ENCODE data around the gene SULT1C4. TPM values are rescaled to one million over a fixed set of nuclear protein-coding genes. Genes with fewer than 3 reads are reported as not detected.

The SULT1C4 gene
- polyA plus RNA-seq, 3 donors: 0.05 TPM; not detected in 2

DNA sequence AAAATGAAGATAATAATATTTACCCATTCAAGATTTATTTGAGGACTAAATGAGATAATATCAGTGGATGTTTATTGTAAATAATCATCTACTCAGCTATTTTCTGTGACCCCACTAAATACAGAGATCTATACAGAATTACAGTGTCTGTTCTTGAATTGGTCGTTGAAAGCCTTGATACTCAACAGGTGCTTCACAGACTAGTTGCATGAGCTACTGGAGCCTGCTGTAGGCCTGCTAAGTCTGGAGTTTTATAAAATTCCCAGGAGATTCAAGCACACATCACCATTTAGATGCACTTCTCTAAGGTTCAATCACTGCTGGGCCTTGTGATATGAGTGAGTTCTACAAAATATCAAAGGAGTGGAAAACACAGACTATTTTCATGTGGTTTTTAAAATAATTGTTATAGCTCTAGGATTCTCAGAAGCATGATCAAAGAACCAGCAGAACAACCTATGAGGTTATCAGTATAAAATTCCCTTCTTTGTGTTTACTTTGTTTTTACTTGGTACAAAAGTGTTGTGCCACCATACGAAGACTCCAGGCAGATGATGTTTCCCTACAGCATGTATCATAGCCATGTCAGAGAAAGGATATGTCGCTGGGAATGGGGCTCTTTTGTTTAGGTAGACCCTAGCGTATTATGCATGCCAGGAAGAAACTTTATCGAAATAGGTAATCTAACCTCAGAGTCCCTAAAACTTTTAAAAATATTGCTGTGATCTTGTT lies 7.1 kb downstream of the SULT1C4 start:
- WGBS (ENCODE audit: insufficient coverage): 100% methylated on average over 2 of the region's 5 CpGs
- no peak for DNase-seq
- no peaks in the 10 kb centered on the region for H3K36me3 ChIP-seq (replicated peaks in 1 of 2; ENCODE audit: control insufficient read depth in 1 of 2, insufficient read depth in 2 of 2, low read length in 2 of 2)
- no peaks in the 10 kb centered on the region for H3K4me1 ChIP-seq (ENCODE audit: control insufficient read depth in 1 of 2, insufficient read depth in 2 of 2, low read length in 2 of 2)
- H3K4me2 ChIP-seq (replicated peaks; ENCODE audit: extremely low read depth, low read length, poor library complexity, severe bottlenecking): no peak overlapping the region
- no peaks in the 10 kb centered on the region for H3K27me3 ChIP-seq (ENCODE audit: control insufficient read depth in 2 of 2, insufficient read depth in 2 of 2, low read length in 2 of 2)
- H2AFZ ChIP-seq (ENCODE audit: insufficient read depth, low read depth, low read length, poor library complexity, severe bottlenecking): no peak overlapping the region
- no peaks in the 10 kb centered on the region for H3K36me3 Mint-ChIP-seq
- no peak overlapping the region for H3K4me3 Mint-ChIP-seq
- H3K27ac ChIP-seq (ENCODE audit: low read depth in 1 of 2, low read length in 2 of 2): no peak overlapping the region
- TF ChIP-seq, protein P1, sequence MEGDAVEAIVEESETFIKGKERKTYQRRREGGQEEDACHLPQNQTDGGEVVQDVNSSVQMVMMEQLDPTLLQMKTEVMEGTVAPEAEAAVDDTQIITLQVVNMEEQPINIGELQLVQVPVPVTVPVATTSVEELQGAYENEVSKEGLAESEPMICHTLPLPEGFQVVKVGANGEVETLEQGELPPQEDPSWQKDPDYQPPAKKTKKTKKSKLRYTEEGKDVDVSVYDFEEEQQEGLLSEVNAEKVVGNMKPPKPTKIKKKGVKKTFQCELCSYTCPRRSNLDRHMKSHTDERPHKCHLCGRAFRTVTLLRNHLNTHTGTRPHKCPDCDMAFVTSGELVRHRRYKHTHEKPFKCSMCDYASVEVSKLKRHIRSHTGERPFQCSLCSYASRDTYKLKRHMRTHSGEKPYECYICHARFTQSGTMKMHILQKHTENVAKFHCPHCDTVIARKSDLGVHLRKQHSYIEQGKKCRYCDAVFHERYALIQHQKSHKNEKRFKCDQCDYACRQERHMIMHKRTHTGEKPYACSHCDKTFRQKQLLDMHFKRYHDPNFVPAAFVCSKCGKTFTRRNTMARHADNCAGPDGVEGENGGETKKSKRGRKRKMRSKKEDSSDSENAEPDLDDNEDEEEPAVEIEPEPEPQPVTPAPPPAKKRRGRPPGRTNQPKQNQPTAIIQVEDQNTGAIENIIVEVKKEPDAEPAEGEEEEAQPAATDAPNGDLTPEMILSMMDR (IDR thresholded peaks at IDR 0.05): no peak
- no peak overlapping the region for H3K27ac Mint-ChIP-seq
- H3K4me3 ChIP-seq (replicated peaks in 1 of 3; ENCODE audit: low read depth in 2 of 3, low read length in 3 of 3): no peak overlapping the region
- peaks cover 0 to 2% (median 0%) of the 10 kb centered on the region in 3 donors for H3K27me3 Mint-ChIP-seq (ENCODE audit: low read depth in 3 of 3)
- no peaks in the 10 kb centered on the region for H3K4me1 Mint-ChIP-seq
- no peaks in the 10 kb centered on the region for H4K20me1 ChIP-seq (ENCODE audit: insufficient read depth, low read length)
- H3K9ac ChIP-seq (ENCODE audit: insufficient read depth, low read length, poor library complexity, severe bottlenecking): no peak overlapping the region
- no peaks in the 10 kb centered on the region for H3K9me3 ChIP-seq (replicated peaks in 1 of 2; ENCODE audit: control insufficient read depth in 1 of 2, insufficient read depth in 1 of 2, low read length in 2 of 2)
- peaks cover 0 to 3% (median 0%) of the 10 kb centered on the region in 7 donors for H3K9me3 Mint-ChIP-seq
- intact Hi-C loops (cut with micrococcal nuclease): no loop called here
- no peaks in the 10 kb centered on the region for H3K79me2 ChIP-seq (ENCODE audit: insufficient read depth, low read length)

DNA sequence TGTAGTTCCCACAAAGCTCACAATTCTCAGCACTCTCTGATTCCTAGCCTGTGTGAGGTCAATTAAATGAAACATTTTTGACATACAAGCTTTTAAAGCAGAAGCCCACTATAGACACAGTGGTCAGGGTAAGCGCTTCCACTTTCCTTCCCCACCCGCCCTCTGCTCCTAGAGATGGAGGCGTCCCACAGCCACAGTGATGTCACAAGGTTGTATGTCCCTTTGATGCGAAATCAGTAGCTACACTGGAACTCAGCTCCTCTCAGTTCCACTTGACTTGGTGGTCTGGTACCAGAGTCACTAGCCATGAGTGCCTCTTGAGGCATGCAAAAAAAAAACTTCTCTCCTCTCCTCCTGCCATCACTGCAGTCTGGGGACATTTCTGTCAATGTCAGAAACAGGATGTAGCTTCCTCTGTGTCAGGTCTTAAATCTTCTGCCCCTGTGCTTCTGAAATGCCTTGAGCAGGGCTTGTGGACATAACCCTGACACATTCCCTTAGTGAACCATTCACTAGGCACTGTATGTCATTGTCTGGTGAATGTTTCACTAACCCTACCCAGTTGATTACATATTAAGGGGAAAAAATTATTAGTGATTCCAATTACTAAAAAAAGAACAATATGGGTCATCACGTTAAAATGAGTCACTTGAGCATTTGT lies 7.8 kb downstream of the SULT1C4 start:
- H3K36me3 ChIP-seq (replicated peaks in 1 of 2; ENCODE audit: control insufficient read depth in 1 of 2, insufficient read depth in 2 of 2, low read length in 2 of 2): no peaks in the 10 kb centered on the region
- DNase-seq: no peak
- no peaks in the 10 kb centered on the region for H3K4me1 ChIP-seq (ENCODE audit: control insufficient read depth in 1 of 2, insufficient read depth in 2 of 2, low read length in 2 of 2)
- H3K9ac ChIP-seq (ENCODE audit: insufficient read depth, low read length, poor library complexity, severe bottlenecking): no peak overlapping the region
- H3K4me2 ChIP-seq (replicated peaks; ENCODE audit: extremely low read depth, low read length, poor library complexity, severe bottlenecking): no peak overlapping the region
- no peaks in the 10 kb centered on the region for H4K20me1 ChIP-seq (ENCODE audit: insufficient read depth, low read length)
- H2AFZ ChIP-seq (ENCODE audit: insufficient read depth, low read depth, low read length, poor library complexity, severe bottlenecking): no peak overlapping the region
- no peaks in the 10 kb centered on the region for H3K36me3 Mint-ChIP-seq
- no peak overlapping the region for H3K4me3 Mint-ChIP-seq
- no peaks in the 10 kb centered on the region for H3K4me1 Mint-ChIP-seq
- TF ChIP-seq, protein P1 (IDR thresholded peaks at IDR 0.05): no peak
- no peak overlapping the region for H3K4me3 ChIP-seq (replicated peaks in 1 of 3; ENCODE audit: low read depth in 2 of 3, low read length in 3 of 3)
- no peaks in the 10 kb centered on the region for H3K79me2 ChIP-seq (ENCODE audit: insufficient read depth, low read length)
- WGBS (ENCODE audit: insufficient coverage): 96% methylated on average over 4 of the region's 5 CpGs
- intact Hi-C loops (cut with micrococcal nuclease): no loop called here
- no peak overlapping the region for H3K27ac ChIP-seq (ENCODE audit: low read depth in 1 of 2, low read length in 2 of 2)
- H3K9me3 Mint-ChIP-seq: peaks cover 0 to 3% (median 0%) of the 10 kb centered on the region in 7 donors
- no peaks in the 10 kb centered on the region for H3K9me3 ChIP-seq (replicated peaks in 1 of 2; ENCODE audit: control insufficient read depth in 1 of 2, insufficient read depth in 1 of 2, low read length in 2 of 2)
- no peaks in the 10 kb centered on the region for H3K27me3 ChIP-seq (ENCODE audit: control insufficient read depth in 2 of 2, insufficient read depth in 2 of 2, low read length in 2 of 2)
- H3K27ac Mint-ChIP-seq: no peak overlapping the region
- H3K27me3 Mint-ChIP-seq (ENCODE audit: low read depth in 3 of 3): peaks cover 0 to 2% (median 0%) of the 10 kb centered on the region in 3 donors
